RWPE2 (cell line): ENCODE measurements around the gene KLHL6.

ENCODE experiments used
- ATAC-seq: fragments of 200-7000 bp; cut with Tn5 transposase; 3 replicates; pipeline ENCODE4 v1.9.1; 2021; ENCODE audit warnings: low read depth
- DNase-seq: peaks from one replicate; pipeline ENCODE4 v3.0.0-alpha.2; 2020; ENCODE audit warnings: low spot score
- H3K27ac ChIP-seq: fragments of 450-650 bp; 2 replicates; pipeline ENCODE4 v1.5.1; 2017; ENCODE audit warnings: mild to moderate bottlenecking; ENCODE audit not compliant: poor library complexity, severe bottlenecking
- H3K27me3 ChIP-seq: fragments of 250-450 bp; sonication (Bioruptor Pico); 2 replicates; pipeline ENCODE4 v1.5.1; 2021; ENCODE audit warnings: mild to moderate bottlenecking, moderate library complexity; ENCODE audit not compliant: insufficient read depth, poor library complexity, severe bottlenecking
- H3K36me3 ChIP-seq: fragments of 250-450 bp; sonication (Bioruptor Pico); 2 replicates; pipeline ENCODE4 v1.5.1; 2020; ENCODE audit warnings: low read depth, mild to moderate bottlenecking, moderate library complexity
- H3K4me1 ChIP-seq: fragments of 250-450 bp; sonication (Bioruptor Pico); 2 replicates; pipeline ENCODE4 v1.5.1; 2021; ENCODE audit warnings: mild to moderate bottlenecking, moderate library complexity; ENCODE audit not compliant: insufficient read depth, poor library complexity, severe bottlenecking
- H3K4me3 ChIP-seq: fragments of 250-450 bp; sonication (Bioruptor Pico); 2 replicates; pipeline ENCODE4 v1.5.1; 2021; ENCODE audit warnings: mild to moderate bottlenecking, moderate library complexity; ENCODE audit not compliant: severe bottlenecking
- H3K9me3 ChIP-seq: fragments of 250-450 bp; sonication (Bioruptor Pico); 2 replicates; pipeline ENCODE4 v1.5.1; 2021; ENCODE audit warnings: mild to moderate bottlenecking, moderate library complexity; ENCODE audit not compliant: severe bottlenecking
- TF ChIP-seq, protein P1 (sequence below): fragments of 450-650 bp; IDR thresholded peaks from one replicate; pipeline ENCODE4 v1.5.1; 2017; ENCODE audit warnings: mild to moderate bottlenecking, moderate library complexity; ENCODE audit not compliant: poor library complexity, severe bottlenecking

The KLHL6 gene

DNA sequence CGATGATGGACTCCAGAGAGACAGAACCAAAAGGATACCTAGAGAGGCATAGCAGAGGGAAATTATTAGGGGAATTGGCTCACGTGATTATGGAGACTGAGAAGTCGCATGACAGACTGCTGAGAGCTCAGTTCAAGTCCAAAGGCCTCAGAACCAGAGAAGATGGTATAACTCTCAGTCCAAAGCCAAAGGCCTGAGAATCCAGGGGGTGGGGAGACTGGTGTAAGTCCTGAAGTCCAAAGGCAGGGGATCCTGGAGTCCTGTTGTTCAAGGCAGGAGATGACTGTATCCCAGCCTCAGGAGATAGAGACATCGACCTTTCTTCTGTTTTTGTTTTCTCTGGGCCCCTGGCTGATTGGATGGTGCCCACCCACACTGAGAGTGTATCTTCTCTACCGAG is 1.2 kb upstream of the KLHL6 start:
- H3K27ac ChIP-seq: no peak overlapping the region
- DNase-seq: no peak
- H3K4me3 ChIP-seq: no peak overlapping the region
- H3K9me3 ChIP-seq: no peaks in the 10 kb centered on the region
- H3K36me3 ChIP-seq: no peaks in the 10 kb centered on the region
- no peaks in the 10 kb centered on the region for H3K4me1 ChIP-seq
- ATAC-seq: no peak
- H3K27me3 ChIP-seq: no peaks in the 10 kb centered on the region
- TF ChIP-seq, protein P1, sequence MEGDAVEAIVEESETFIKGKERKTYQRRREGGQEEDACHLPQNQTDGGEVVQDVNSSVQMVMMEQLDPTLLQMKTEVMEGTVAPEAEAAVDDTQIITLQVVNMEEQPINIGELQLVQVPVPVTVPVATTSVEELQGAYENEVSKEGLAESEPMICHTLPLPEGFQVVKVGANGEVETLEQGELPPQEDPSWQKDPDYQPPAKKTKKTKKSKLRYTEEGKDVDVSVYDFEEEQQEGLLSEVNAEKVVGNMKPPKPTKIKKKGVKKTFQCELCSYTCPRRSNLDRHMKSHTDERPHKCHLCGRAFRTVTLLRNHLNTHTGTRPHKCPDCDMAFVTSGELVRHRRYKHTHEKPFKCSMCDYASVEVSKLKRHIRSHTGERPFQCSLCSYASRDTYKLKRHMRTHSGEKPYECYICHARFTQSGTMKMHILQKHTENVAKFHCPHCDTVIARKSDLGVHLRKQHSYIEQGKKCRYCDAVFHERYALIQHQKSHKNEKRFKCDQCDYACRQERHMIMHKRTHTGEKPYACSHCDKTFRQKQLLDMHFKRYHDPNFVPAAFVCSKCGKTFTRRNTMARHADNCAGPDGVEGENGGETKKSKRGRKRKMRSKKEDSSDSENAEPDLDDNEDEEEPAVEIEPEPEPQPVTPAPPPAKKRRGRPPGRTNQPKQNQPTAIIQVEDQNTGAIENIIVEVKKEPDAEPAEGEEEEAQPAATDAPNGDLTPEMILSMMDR: no peak

DNA sequence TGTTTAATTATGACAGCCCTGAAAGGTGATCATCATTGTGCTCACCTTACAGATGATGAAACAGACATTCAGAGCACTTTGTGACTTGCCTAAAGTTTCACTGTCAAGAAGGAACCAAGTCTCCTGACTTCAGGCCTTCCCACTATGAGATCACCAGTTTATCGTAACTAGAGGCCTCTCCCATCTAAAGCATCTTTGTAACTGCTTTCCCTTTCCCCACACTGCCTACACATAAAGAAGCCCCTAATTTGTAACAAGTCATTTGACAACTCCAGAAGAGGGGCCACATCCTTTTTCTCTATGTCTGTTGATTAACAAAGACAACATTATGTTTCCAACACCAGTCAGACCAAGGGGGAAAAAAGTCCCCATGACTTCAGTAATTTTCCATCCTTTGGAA is 1.1 kb downstream of the KLHL6 start:
- no peak for DNase-seq
- Histone ChIP-seq H3K9me3 (no peaks in the 10 kb centered on the region), H3K4me3 (no peak overlapping the region), H3K4me1 (no peaks in the 10 kb centered on the region), H3K36me3 (no peaks in the 10 kb centered on the region), H3K27ac (no peak overlapping the region), H3K27me3 (no peaks in the 10 kb centered on the region)
- no peak for ATAC-seq
- TF ChIP-seq, protein P1: no peak

DNA sequence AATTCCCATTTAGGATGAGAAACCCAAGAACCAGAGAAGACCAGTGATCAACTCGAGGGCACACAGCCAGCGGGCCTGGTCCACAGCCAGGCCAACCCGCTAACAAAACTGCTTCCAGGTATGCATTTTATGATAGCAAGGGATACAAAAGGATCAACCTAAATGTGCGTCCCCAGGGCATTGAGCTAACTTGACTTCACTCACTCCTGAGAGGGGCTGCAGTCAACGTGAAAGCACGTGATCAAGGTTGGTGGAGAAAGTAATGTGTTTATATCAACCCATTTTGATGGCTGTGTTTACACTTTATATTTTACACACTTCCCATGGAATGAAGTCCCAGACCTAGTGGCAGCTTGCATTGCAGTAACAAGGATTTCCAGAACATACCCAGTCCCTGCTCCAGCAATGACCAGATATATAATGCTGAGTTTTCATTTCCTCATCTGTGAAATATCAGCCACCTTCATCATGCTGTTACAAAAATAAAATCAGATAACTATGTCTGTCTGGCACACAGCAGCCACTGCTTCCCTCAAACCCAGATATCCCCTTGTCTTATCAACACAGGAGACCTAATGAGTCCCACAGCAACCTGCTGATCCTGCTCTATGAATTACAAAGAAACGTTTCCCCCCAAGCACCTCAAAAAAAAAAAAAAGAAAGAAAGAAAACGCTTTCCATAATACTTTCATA is 2.0 kb downstream of the KLHL6 start:
- Histone ChIP-seq H3K4me3 (no peak overlapping the region), H3K36me3 (no peaks in the 10 kb centered on the region), H3K27me3 (no peaks in the 10 kb centered on the region), H3K9me3 (no peaks in the 10 kb centered on the region), H3K27ac (no peak overlapping the region), H3K4me1 (no peaks in the 10 kb centered on the region)
- ATAC-seq (no peak), DNase-seq (no peak)
- TF ChIP-seq, protein P1: no peak

DNA sequence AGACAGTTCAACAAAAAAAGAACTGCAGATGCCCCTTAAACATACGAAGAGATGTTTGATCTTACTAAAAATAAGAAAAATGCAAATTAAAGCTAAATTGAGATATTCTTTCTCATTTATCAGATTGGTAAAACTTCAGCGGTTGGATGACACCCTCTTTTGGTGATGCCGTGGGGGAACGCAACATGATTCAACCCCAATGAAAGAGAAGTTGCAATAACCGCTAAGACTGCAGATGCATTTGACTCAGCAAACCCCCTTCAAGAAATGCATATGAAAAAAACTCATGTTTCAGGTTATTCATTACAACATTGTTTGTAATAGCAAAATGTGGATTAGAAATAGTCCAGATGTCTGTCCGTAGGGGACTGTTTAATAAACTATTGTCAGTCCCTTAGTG is 3.6 kb downstream of the KLHL6 start:
- Histone ChIP-seq H3K4me1 (peaks cover 7% of the 10 kb centered on the region), H3K36me3 (no peaks in the 10 kb centered on the region), H3K27me3 (no peaks in the 10 kb centered on the region), H3K9me3 (no peaks in the 10 kb centered on the region), H3K27ac (no peak overlapping the region), H3K4me3 (no peak overlapping the region)
- TF ChIP-seq, protein P1: no peak
- ATAC-seq (no peak), DNase-seq (no peak)

DNA sequence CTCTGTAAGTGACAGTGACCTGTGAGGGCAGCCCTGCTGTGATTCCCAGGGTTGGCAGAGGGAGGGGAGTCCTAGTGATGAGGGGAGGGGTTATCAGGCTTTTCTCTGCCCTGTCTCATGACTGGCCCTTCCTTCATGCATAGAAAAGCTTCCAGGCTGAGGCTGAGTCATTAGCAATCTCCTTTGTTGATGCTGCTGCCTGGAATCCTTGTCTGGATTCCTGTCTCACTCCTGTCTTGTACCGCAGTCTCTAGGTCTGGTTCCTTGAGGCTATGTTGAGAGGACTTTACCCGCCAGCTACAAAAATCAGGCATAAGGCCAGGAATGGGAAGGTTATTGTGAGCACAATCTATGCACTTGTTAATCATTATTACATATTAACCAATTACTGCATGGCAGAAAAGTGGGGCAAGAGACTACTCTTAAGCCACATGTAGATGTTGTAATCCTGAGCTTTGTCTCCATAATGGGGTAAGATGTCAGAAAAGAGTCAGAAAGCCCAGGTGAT is 7.2 kb downstream of the KLHL6 start:
- peak; percentile 99 for ATAC-seq
- no peaks in the 10 kb centered on the region for H3K27me3 ChIP-seq
- no peaks in the 10 kb centered on the region for H3K9me3 ChIP-seq
- H3K4me1 ChIP-seq: peaks cover 7% of the 10 kb centered on the region
- TF ChIP-seq, protein P1: no peak
- no peak overlapping the region for H3K27ac ChIP-seq
- no peak for DNase-seq
- H3K4me3 ChIP-seq: no peak overlapping the region
- no peaks in the 10 kb centered on the region for H3K36me3 ChIP-seq
